HG03066 (cell line): ENCODE measurements around the gene PAX6.

Experiments used
- ATAC-seq: cut with Tn5 transposase; IDR thresholded peaks from one replicate; pipeline ENCODE4 v1.9.1; 2021; ENCODE audit warnings: low read depth; ENCODE audit not compliant: unreplicated experiment

Gene PAX6

GRCh38 chr11:31822927-31823643, 12.0 kb upstream of the PAX6 start:
- ATAC-seq = no peak

DNA sequence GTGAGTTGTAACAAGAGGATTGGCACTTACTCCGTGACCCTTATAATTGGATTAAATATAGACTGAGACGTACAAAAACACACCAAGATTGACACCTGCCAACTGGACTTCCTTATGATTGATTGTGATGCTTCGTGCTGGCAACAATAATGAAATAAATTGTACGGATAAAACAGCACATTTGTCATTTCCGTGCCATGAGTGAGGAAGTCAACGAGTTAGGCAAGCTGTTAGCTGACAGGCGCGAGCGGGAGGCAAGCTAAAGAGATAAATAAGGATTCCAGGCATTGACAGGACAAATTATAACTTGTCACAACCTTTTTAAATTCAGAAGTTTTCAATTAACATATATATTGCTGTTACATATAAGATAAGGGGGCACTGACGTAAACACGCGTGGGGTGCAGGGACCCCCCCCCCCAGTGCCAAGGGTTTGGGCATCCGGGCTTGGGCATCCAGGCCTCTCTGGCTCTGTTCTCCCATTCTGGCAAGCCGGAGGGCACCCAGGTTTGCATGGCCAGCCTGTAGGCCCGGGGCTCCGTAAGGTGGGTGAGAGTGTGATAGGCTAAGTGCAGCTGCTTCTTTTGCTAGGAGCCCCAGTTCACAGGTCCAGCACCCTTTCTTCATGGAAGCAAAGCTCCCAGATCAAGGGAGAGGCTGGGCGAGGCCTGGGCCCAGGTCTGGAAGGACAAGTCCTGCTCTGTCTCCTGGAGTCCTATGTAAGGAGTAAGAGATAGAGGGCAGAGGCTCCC, 11.2 kb upstream of the PAX6 start:
- no peak for ATAC-seq

DNA sequence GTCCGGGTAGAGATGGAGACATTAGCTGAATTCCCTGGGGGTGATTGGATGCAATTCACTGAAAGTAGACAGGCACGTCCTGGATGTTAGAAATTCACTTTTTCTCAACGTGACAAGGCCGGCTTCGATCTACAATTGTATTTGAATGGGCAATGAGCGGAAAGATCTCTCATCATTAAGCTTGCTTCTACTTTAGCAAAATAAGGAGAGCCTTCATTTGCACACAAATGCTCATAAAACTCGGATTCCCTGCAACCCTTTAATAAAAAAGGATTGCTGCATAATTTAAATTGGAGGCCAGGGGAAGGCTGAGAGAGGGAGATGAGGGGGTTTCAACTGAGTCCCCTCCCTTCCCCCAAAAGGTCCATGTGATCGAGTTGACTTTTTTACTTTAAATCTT, 10.6 kb upstream of the PAX6 start:
- ATAC-seq = no peak

GRCh38 chr11:31821235-31821764, 10.2 kb upstream of the PAX6 start:
- no peak for ATAC-seq

DNA sequence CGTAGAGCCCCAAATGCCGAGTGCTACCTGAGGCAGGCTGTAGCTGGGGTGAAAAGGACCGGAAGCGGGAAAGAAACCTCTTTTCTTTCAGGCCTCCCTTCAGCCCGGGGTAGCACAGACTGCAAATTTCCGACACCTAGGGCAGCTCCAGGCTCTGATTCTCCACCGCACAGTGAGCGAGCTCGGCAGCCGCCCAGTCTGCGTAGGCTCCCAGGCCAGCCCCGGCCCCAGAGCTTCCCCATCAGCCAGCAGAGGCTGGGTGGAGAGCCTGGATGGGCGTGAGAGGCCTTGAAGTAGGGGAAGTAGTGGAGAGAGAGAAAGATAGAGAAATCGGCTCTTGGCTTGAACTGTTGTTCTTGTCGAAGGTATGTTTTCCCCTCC, 9.3 kb upstream of the PAX6 start:
- no peak for ATAC-seq

DNA sequence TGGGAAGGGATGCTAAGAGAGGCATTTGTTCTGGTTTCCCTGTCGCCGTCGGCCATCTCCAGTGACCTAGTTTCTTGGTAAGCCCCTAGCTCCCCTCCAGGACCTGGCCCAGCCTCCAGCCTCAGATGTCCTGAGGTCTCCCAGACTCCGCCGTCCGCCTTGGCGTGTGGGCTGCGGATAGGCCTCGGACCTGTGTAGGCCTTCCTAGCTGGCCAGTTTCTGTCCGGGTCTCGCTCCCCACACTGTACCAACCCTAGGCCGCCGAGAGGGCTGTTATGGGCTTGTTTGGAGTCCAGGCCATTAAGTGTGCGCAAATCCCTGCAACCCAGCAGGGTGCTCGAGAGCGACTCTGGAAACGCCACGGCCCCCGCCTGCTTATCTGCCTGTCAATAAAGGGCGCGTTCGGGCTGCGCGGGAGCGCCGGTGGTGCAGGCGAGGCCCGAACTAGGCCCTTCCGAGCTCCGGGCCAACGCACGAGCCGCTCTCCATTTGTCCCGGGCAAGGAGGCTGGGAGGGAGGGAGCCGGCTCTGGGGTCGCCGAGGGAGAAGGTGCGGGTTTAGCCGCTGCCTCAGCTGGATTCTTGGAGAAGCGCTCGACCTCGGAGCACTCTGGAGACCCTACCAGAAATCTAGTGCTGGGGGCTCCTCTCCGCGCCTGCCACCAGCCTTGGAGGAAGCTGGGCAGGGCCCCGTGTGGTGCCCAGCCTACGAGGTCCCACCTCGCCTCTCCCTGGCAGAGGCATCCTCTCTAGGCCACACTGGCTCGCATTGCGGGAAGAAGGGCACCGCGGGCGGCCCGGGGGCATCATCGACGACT, 8.7 kb upstream of the PAX6 start:
- no peak for ATAC-seq

- ATAC-seq = no peak
Measured at GRCh38 chr11:31818874-31819331, 7.8 kb upstream of the PAX6 start.

DNA sequence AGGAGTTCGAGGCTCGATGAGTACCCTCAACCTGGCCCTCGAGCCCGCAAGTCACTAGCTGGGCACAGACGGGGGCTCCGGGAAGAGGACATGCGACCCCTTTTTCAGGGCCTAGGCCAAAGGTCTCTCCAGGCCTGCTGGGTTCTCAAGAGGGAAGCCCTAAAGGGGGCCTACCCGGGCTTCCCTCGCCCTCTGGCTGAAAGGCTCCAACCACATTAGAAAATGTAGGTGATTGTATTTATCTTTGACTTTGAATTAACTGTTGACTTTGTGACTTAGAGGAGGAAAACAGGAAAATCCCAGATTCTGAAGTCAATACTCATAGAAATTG, 7.3 kb upstream of the PAX6 start:
- no peak for ATAC-seq

DNA sequence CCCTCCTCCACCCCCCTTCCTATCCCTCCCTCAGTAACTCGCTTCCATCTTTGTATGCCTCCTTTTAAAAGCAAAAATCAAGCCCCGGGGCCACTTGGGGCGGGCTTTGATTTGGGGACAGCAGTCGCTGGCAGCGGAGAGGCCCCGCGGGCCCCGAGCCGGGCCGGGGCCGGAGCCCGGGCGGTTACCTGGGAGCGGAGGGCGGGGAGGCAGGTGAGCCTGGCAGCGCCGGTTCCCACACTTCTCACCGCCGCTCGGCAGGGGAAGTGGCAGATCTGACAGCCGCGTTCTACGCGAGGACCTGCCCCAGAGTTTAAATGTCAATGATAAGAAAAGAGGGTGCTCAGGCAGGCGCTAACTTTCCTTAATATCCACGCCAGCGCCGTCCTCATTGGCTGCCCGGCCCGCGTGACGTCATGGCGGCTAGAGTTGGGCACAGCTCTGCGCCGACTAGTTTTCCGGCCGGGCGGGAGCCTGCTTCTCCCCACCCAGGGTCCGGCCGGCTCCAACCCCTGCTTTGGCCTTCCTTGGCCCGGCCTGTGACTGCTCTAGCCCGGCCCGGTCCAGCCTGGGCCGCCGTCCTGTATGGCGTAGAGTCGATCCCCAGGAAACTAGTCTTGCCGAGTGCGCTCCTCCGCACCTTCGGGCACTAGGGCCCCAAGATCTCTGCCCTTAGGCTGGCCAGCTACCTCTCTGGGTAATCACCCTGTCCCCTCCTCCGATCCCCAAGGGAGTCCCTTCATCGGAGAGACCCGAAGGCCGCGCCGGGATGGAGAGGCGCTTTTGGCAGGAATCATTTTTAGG, 6.7 kb upstream of the PAX6 start:
- ATAC-seq = no peak

GRCh38 chr11:31817054-31817620, 6.0 kb upstream of the PAX6 start:
- no peak for ATAC-seq

- no peak for ATAC-seq
Measured at GRCh38 chr11:31816468-31817053, 5.4 kb upstream of the PAX6 start.

GRCh38 chr11:31815711-31816467, 4.8 kb upstream of the PAX6 start:
- ATAC-seq = no peak

GRCh38 chr11:31814176-31814868, 3.2 kb upstream of the PAX6 start:
- no peak for ATAC-seq

- no peak for ATAC-seq
Measured at GRCh38 chr11:31813391-31814175, 2.5 kb upstream of the PAX6 start.

DNA sequence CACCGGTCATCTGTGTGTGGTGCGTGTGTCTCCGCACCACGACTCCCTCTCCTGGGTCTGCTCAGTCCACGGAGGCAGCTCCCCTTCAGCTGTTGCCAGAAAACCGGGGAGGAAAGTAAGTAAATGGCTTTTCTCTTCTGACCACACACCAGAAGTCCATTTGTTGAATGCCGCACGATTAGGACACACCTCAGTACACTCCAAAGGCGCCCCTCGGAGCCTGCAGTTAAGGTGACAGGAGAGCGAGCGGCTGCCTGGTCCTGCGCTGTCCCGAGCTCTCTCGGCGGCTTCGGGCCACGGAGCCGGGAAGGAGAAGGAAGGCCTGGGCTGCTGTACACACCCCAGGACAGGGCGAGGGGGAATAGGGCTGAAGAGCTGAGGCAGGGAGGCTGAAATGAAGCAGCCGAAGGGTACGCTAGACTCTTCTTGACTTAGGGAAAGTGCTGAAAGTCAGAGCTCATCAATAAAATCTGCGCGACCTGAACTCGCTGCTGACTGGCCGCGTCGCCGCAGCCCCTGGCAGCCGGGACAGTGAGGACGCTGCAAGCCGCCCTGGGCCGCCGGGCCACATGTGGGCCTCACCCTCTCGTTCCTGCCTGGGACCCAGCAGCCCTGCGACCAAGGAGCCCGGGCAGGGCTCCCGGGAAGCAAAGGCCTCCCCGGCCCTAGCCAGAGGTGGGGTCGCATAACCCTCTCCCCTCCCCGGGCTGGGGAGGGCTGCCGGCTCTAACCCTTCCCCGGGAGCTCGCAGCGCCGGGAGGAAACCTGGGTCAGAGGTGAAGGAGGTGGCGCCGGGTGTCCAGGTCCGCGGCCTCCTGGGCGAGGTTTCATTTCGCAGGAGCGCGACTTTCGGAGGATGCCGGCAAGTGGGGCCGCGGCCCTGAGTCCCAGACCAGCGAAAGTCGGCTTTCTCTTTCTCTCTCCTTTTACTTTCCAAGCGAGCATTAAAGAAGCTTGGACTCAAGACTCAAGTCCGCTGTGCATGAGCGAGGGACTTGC, 1.6 kb upstream of the PAX6 start:
- no peak for ATAC-seq
